Bronchial epithelial cell (primary cell): ENCODE data around the gene TRPV4. TPM values are rescaled to one million over a fixed set of nuclear protein-coding genes. Genes with fewer than 3 reads are reported as not detected.
A peak's percentile ranks its signal among the peaks of the same experiment; 100 is the strongest.

Experiments
- DNase-seq: peaks from one replicate; pipeline ENCODE4 v3.0.0-alpha.2; 2010; ENCODE audit warnings: low read depth
- FAIRE-seq: peaks from 2 replicates; lab custom pipeline; 2011; peaks lifted over from hg19 to GRCh38; lab: Jason Lieb, UNC
- H3K27me3 ChIP-seq: 2 replicates; pipeline ENCODE4 v1.5.1; 2011; ENCODE audit warnings: low read length; ENCODE audit not compliant: control insufficient read depth, insufficient read depth
- H3K36me3 ChIP-seq: 2 replicates; pipeline ENCODE4 v1.5.1; 2011; ENCODE audit warnings: low read length; ENCODE audit not compliant: control insufficient read depth, insufficient read depth
- H3K4me3 ChIP-seq: 2 replicates; pipeline ENCODE4 v1.5.1; 2011; ENCODE audit warnings: mild to moderate bottlenecking, low read depth, low read length, control low read depth
- total RNA-seq: library from RNA; depleted of rRNA; stranded (reverse); fragments of >200 nt; gene quantifications from 2 replicates; pipeline ENCODE4 v1.2.1, GENCODE V29; 2014
- TF ChIP-seq, protein P1 (sequence below): IDR thresholded peaks from 2 replicates; pipeline ENCODE4 v1.5.1; 2011; ENCODE audit warnings: mild to moderate bottlenecking, moderate library complexity, low read length, control low read depth, inconsistent platforms; ENCODE audit not compliant: insufficient read depth, severe bottlenecking

The TRPV4 gene
- total RNA-seq, 1 donor from 2014 or later: 0.53 TPM

DNA sequence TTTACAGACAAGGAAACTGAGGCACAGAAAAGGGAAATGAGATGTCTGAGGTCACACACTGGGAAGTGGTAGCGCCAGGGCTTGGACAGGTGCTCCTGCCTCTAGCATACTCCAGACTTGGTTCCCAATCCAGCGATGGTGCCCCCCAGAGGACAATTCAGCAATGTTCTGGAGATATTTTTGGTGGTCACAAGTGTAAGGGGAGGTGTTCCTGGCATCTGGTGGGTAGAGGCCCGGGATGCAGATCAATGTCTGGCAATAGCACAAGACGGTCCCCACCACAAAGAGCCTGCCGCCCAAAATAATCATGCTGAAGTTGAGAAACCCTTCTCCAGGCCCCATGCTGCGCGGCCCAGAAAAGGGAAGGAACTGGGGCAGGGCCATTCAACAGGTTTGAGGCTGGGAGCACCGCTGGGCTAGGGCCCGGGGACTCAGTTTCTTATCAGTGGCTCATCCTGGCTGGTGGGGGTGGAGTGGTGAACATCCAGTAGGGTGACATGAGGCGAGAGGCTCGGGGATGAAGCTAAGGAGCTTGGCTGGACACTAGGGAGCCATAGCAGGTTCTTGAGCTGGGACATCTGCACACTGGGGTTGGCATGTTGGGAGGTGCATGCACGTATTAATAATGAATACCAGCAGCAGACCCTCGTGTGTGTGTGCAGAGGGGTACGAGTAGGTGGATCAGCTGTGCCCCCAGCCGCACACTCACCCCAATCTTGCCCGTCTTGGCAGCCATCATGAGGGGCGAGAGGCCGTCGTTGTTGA is 35.1 kb downstream of the TRPV4 start:
- Histone ChIP-seq H3K27me3 (no peaks in the 10 kb centered on the region), H3K4me3 (no peak overlapping the region), H3K36me3 (no peaks in the 10 kb centered on the region)
- no peak for FAIRE-seq
- TF ChIP-seq, protein P1, sequence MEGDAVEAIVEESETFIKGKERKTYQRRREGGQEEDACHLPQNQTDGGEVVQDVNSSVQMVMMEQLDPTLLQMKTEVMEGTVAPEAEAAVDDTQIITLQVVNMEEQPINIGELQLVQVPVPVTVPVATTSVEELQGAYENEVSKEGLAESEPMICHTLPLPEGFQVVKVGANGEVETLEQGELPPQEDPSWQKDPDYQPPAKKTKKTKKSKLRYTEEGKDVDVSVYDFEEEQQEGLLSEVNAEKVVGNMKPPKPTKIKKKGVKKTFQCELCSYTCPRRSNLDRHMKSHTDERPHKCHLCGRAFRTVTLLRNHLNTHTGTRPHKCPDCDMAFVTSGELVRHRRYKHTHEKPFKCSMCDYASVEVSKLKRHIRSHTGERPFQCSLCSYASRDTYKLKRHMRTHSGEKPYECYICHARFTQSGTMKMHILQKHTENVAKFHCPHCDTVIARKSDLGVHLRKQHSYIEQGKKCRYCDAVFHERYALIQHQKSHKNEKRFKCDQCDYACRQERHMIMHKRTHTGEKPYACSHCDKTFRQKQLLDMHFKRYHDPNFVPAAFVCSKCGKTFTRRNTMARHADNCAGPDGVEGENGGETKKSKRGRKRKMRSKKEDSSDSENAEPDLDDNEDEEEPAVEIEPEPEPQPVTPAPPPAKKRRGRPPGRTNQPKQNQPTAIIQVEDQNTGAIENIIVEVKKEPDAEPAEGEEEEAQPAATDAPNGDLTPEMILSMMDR: peak; percentile 8
- DNase-seq: no peak

- H3K27me3 ChIP-seq: no peaks in the 10 kb centered on the region
- DNase-seq: no peak
- no peaks in the 10 kb centered on the region for H3K36me3 ChIP-seq
- TF ChIP-seq, protein P1: no peak
- H3K4me3 ChIP-seq: no peak overlapping the region
- FAIRE-seq: no peak
Observed at GRCh38 chr12:109796057-109796456, 37.1 kb downstream of the TRPV4 start.

DNA sequence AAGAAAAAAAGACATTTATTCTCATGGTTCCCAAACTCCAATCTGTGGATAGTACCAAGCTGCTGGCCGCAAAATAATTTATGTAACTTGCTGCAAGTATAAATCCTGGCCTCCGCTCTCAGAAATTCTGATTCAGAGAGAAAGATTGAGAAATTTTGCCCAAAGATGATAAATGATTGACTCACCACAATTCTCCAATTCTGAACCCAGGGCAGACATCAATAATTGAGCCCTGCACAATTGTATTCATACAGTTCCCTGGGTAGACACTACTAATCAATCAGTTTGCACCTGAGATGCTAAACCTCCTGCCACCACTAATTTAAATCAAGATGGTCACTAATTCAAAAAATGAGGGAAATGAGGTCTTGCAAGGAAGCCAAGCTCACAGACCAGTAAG is 38.2 kb downstream of the TRPV4 start:
- DNase-seq: peak; percentile 83

DNA sequence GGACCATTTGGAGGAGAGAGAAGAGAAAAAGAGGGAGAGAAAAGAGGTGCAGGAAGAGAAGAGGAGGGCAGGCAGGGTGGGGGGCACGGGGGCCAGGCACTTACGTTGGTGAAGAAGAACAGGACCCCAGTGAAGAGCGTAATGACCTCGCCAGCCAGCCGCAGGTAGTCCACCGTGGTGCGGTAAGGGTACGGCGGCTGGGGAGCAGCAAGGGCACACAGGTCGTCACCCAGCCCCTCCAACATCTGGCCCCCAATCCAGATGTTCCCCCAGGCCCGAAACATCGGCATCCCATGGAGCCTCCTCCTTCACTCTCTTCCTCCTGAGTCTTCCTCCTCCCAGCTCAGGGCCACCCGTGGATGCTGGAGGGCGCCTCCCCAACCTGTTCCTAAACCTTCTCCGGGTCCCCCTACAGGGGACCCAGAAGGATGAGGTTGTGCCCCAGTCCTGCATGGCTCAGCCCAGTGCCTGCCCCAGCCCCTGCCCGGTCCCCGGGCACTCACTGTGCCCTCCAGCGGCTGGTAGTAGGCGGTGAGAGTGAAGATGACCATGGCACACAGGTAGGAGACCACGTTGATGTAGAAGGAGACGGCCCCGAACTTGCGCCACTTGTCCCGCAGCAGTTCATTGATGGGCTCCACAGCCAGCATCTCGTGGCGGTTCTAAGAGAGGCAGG is 39.2 kb downstream of the TRPV4 start:
- TF ChIP-seq, protein P1: no peak
- FAIRE-seq (no peak), DNase-seq (no peak)
- Histone ChIP-seq H3K36me3 (no peaks in the 10 kb centered on the region), H3K27me3 (no peaks in the 10 kb centered on the region), H3K4me3 (no peak overlapping the region)

More for the DNA sequence above, 38.2 kb downstream of the TRPV4 start:
- H3K4me3 ChIP-seq: no peak overlapping the region
- TF ChIP-seq, protein P1: no peak
- H3K27me3 ChIP-seq: no peaks in the 10 kb centered on the region
- no peak for FAIRE-seq
- H3K36me3 ChIP-seq: no peaks in the 10 kb centered on the region

GRCh38 chr12:109793411-109793810 is 39.8 kb downstream of the TRPV4 start:
- Histone ChIP-seq H3K4me3 (no peak overlapping the region), H3K27me3 (no peaks in the 10 kb centered on the region), H3K36me3 (no peaks in the 10 kb centered on the region)
- no peak for DNase-seq
- TF ChIP-seq, protein P1: no peak
- no peak for FAIRE-seq
